ENCODE data around the gene NTNG1.

DNA sequence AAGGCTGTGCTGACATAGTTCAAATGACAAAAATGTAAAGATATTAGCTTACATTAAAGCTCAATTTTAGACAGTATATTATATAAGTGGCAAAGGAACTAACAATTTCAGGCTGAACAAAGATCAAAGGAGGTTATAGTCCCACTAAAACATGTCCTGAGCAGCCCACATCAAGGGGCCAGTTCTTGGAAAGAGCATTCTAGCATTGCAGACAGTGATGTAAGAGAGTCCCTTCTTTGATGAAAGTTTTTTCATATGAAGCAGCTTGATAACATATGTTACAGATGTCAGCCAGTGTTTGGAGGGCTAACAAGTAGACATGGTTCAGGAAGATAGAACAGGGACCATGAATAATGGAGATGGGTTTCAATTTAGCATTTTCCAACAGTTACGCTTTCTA, 301.7 kb downstream of the NTNG1 start:
- TF ChIP-seq, protein P1, sequence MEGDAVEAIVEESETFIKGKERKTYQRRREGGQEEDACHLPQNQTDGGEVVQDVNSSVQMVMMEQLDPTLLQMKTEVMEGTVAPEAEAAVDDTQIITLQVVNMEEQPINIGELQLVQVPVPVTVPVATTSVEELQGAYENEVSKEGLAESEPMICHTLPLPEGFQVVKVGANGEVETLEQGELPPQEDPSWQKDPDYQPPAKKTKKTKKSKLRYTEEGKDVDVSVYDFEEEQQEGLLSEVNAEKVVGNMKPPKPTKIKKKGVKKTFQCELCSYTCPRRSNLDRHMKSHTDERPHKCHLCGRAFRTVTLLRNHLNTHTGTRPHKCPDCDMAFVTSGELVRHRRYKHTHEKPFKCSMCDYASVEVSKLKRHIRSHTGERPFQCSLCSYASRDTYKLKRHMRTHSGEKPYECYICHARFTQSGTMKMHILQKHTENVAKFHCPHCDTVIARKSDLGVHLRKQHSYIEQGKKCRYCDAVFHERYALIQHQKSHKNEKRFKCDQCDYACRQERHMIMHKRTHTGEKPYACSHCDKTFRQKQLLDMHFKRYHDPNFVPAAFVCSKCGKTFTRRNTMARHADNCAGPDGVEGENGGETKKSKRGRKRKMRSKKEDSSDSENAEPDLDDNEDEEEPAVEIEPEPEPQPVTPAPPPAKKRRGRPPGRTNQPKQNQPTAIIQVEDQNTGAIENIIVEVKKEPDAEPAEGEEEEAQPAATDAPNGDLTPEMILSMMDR (IDR thresholded peaks at IDR 0.05; ENCODE audit: borderline replicate concordance, extremely low read depth, low read length, poor library complexity, severe bottlenecking) = no peak
- TF ChIP-seq EZH2 (IDR thresholded peaks at IDR 0.05; ENCODE audit: borderline replicate concordance, low read depth, low read length, severe bottlenecking) = no peak

All from DND-41 (cell line).